ENCODE data around the gene CCR9.

CCR9 gene

DNA sequence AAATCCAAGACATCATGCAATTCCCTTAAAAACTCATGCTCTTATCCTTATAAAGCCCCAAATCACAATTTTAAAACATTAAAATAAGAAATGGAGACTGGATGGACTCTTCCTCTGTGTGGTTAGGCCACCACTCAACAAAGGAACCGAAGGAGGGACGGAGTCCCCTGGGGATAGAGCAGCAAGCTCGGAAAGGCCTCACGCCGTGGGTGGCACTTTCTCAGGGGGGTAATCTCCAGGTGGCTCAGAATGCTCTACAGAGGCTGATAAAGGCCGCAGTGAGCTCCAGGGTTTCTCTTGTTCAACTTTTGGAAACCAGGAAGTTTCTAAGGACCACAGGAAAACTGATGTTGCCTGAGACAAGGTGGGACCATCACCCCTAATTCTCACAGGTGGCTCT, 23.2 kb downstream of the CCR9 start:
- DNase-seq = no peak

- DNase-seq = no peak
Observed at GRCh38 chr3:45910892-45911291, 24.5 kb downstream of the CCR9 start.

GRCh38 chr3:45911511-45912226, 25.3 kb downstream of the CCR9 start:
- no peak for DNase-seq

DNA sequence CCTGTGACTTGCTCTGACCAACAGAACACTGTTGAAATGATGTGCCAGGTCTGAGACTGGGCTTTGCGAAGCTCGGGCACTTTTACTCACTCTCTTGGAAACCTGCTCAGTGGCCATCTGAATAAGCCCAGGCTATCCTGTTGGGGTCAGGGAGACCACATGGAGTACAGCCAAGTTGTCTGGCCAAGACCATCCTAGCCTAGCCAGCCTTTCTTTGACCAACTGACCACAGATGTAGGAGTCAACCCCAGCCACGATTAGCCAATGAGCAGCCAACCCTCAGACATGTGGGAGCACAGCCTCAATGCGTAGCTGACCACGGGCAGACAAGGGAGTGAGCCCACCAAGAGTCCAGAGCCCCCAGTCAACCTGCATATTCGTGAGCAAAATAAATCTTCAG, 26.1 kb downstream of the CCR9 start:
- DNase-seq = no peak

- DNase-seq = peak; percentile 56
Observed at GRCh38 chr3:45914362-45915058, 28.2 kb downstream of the CCR9 start.

DNA sequence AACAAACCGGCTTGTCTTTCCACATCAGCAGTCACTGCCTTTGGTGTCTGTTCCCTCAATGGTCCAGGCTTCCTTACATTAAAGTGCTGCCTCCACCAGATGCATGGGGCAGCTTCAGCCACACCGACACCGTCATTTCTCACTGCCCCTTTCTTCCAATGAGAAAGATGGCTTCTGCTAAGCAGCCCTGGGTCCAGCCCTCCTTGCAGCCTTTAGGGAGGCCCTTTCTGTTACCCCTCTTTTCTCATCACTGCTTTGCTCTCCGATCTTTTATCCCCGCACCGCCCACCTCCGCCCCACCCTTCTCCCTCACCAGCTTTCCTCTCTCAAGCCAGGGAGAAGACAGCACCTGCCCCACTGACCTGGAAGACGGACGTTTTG, 28.7 kb downstream of the CCR9 start:
- no peak for DNase-seq

GRCh38 chr3:45915518-45916231, 29.3 kb downstream of the CCR9 start:
- DNase-seq = peak; percentile 86

GRCh38 chr3:45917146-45917898, 31.0 kb downstream of the CCR9 start:
- no peak for DNase-seq

DNA sequence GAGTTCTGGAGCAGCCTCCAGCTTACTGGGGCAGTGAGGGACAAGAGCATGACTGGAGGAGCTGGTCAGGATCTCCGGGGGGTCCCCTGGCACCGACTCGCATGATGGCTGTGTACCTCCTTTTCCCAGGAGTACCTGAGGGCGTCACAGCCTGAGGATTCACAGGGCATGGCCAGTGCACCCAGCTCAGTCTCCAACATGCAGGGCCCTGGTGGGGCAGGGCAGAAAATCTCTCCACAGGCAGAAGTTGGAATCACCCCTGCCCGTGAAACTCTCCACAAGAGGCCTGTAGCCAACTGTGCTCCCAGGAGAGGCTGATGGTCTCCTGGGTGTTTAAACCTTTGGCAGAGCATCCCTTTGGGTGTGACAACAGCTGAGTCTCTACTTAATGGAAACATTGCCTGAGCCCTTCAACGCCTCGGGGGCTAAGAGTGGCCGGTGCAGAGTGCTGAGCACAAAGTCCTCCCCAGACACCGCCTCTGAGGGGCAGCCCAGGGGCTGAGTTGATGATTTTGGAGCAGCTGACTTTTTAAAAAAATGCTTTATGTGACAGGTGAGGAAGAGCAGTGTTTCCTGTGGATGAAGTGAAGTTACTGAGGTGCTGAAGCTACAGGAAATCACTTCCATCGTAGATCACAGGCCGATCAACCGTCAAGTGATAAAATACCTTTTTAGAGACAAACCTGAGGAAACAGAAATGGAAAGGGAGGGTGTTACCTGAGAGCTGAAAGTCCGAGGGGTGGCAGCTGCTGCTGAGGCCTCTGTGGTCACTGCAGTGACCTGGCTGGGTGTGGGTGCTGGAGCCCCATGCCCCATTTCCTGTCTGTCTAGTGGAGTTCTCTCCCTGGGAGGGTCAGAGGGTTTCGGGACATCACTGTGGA, 35.1 kb downstream of the CCR9 start:
- DNase-seq = no peak

GRCh38 chr3:45922039-45922326, 35.6 kb downstream of the CCR9 start:
- no peak for DNase-seq

DNA sequence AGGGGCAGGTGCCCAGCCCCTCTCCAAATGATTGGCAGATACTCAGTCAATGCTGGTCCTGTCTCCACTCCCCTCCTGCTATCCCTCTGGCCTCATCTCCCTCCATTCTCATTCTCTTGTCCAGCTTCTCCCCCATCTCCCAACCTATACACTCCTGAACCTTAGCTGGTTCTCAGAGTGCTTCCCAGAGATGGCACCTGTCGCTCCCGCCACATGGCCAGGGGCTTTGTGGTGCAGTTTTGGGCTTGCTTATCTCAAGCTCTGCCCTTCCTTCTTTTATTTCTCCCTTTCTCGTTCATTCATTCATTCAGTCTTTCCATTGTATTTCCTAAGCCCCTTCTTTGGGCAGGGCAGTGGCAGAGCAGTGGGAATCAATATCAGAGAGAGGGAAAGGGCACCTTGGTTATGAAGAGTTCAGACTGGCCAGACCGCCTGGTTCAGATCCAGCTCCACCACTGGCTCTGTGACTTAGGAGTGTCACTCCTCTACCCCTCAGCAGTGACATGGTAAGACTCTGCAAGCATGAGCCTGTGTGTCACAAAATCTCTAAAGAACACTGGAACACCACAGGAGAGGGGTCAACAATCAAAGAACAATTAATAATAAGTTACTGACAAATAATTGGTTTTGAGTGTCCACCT, 36.7 kb downstream of the CCR9 start:
- DNase-seq = peak; percentile 21

- peak; percentile 55 for DNase-seq
Observed at GRCh38 chr3:45923755-45924154, 37.4 kb downstream of the CCR9 start.

- no peak for DNase-seq
Observed at GRCh38 chr3:45927881-45928280, 41.5 kb downstream of the CCR9 start.

- DNase-seq = peak; percentile 89
Observed at GRCh38 chr3:45929042-45929679, 42.8 kb downstream of the CCR9 start.

- DNase-seq = no peak
Observed at GRCh38 chr3:45931496-45931895, 45.2 kb downstream of the CCR9 start.

GRCh38 chr3:45932112-45932511, 45.8 kb downstream of the CCR9 start:
- DNase-seq = no peak

DNA sequence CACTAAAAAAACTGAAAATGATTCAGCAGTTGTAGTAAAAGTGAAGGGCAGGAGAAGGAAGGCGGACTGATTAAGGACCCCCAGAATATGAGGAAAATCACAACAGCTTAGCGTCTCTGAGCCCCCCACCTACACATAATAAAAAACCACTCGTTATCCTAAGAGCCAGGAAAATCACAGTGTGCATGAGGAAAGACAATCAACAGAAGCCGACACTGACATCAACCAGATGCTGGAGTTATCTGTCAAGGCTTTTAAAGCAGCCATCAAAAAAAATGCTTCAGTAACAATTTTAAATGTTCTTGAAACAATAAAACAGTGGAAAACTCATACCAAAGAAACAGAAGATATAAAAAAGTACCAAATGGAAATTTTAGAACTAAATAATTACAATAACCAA, 47.2 kb downstream of the CCR9 start:
- no peak for DNase-seq

DNA sequence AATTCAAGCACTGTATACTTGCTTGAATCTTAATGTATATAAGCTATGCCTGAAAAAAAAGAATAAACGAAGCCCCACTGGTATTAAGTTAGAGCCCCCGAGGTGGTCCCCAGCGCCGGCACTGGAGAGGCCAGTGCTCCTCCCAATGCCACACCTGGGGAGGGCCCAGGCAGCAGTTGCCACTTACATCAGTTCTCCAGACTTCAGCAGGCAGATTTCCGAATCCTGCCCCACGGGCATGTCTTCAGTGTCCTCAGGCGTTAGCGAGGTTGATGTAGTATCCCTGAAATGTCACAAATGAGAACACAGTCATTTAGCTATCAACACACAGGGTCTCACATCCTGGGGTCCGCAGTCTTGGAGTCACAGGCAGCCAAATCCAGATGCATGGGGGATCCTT, 49.9 kb downstream of the CCR9 start:
- peak; percentile 35 for DNase-seq

DNA sequence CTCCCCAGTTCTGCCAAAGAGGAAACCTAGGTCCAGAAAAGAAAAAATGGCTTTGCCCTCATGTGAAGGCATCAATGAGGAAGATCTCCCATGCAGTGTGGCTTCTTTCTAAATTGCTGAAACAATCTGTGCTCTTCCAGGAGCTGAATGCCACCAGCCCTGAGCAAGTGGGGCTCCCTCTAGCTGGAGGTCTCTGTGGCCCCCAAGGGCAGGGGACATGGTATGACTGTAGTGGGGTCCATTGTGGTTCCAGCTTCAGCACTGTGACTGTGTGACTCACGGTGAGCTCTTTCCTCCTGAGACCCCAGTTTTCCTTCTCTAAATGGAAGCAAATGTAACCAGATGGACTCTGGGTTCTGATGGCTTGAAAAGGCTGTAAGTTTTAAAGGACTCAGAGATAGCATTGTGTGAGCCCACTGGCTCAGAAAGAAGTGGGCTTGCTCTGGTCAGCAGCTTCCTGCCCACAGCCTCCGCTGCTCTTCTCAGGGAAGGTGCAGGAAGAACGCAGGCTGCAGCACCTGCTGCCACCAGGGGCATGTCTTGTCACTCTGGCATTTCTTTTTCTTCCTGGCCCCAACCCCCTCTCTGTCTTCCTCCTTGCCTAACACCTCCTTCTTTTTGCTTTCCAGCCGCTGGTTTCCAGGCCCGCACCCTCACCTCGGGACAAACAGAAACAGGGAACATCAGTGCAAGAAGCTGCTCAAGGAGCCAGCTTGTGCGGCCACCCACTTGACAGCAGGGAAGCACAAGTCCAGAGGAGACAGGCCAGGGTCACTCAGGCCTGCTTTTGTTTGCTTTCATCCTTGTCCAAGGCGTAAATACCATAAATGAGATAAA, 51.1 kb downstream of the CCR9 start:
- peak; percentile 53 for DNase-seq

DNA sequence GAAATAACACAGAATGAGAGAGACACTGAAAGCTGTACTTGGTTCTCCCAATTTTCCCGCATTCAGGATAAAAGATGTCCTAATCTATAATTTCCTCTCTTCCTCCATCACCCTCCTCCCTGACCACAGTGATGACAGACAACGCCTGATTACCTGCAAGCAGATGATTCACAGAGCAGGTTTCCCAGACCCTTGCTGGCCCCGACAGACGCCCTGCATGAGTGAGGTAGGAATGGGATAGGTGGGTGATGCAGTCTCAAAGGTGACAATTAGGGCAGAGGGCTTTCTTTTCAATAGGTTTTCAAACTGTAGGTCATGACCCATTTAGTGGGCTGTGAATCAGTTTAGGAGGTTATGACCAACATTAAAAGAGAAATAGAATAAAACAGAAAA, 51.7 kb downstream of the CCR9 start:
- peak; percentile 52 for DNase-seq

DNA sequence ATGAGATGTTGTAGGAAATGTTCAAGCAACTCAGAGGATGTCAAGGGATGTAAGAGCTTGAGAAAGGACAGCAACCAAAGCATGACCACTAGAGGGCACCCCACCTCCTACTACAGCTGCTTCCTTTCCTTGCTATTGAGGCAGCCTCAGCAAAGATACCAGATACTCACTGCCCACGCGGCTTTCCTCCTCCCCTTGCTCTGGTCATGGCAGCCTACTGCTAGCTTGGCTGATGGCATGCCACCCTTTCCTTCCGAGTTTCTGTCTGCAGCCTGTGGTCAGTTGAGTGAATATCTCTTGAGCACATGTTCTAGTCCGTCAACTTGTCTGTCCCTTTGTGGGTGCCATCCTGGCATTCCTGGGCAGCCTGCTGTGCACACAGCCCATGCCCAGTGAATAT, 52.5 kb downstream of the CCR9 start:
- peak; percentile 93 for DNase-seq

Data from activated CD8-positive, alpha-beta memory T cell treated with anti-CD3 and anti-CD28 coated beads for 24 hours (primary cell).